Muscle layer of duodenum (tissue), 2 donors: ENCODE data around the gene PSMD5.
"Not testable (repeated sequence)": the region's sequence is repeated elsewhere in the genome, so short reads cannot be mapped to it uniquely, and the experiment has no call there.

Experiments used
- H3K27ac ChIP-seq: one replicate; pipeline ENCODE4 v1.7.0; 2013; ENCODE audit warnings: mild to moderate bottlenecking, low read length
- H3K27me3 ChIP-seq: one replicate; pipeline ENCODE4 v1.7.0; 2013; ENCODE audit warnings: low read depth, mild to moderate bottlenecking, control low read depth, low read length
- H3K36me3 ChIP-seq, 2 donors: one replicate each; pipeline ENCODE4 v1.7.0; 2013; ENCODE audit warnings: low read length in 2 of 2, control low read depth in 1 of 2, mild to moderate bottlenecking in 1 of 2; ENCODE audit not compliant: insufficient read depth in 2 of 2, control insufficient read depth in 1 of 2
- H3K4me1 ChIP-seq, 2 donors: one replicate each; pipeline ENCODE4 v1.7.0; 2013; ENCODE audit warnings: low read length in 2 of 2, mild to moderate bottlenecking in 2 of 2, control low read depth in 1 of 2, moderate library complexity in 1 of 2; ENCODE audit not compliant: insufficient read depth in 2 of 2, control insufficient read depth in 1 of 2
- H3K4me3 ChIP-seq, 2 donors: one replicate each; pipeline ENCODE4 v1.7.0; 2013; ENCODE audit warnings: low read length in 2 of 2, low read depth in 1 of 2, mild to moderate bottlenecking in 1 of 2
- H3K9me3 ChIP-seq, 2 donors: one replicate each; pipeline ENCODE4 v1.7.0; 2013; ENCODE audit warnings: low read length in 2 of 2, control low read depth in 1 of 2, mild to moderate bottlenecking in 1 of 2; ENCODE audit not compliant: control insufficient read depth in 1 of 2
- donor health status: healthy.

The PSMD5 gene

GRCh38 chr9:120832807-120833206, 9.9 kb downstream of the PSMD5 start:
- no peaks in the 10 kb centered on the region for H3K27me3 ChIP-seq
- no peak overlapping the region for H3K4me3 ChIP-seq
- H3K4me1 ChIP-seq = peaks cover 0 to 3% of the 10 kb centered on the region in 2 donors
- no peaks in the 10 kb centered on the region for H3K9me3 ChIP-seq
- no peak overlapping the region for H3K27ac ChIP-seq
- peaks cover 38 to 42% of the 10 kb centered on the region in 2 donors for H3K36me3 ChIP-seq

- no peaks in the 10 kb centered on the region for H3K9me3 ChIP-seq
- H3K4me3 ChIP-seq = no peak overlapping the region
- peaks cover 46 to 57% of the 10 kb centered on the region in 2 donors for H3K36me3 ChIP-seq
- H3K4me1 ChIP-seq = peaks cover 0 to 3% of the 10 kb centered on the region in 2 donors
- no peaks in the 10 kb centered on the region for H3K27me3 ChIP-seq
- no peak overlapping the region for H3K27ac ChIP-seq
Observed at GRCh38 chr9:120830865-120831264, 11.9 kb downstream of the PSMD5 start.

GRCh38 chr9:120830151-120830550, 12.6 kb downstream of the PSMD5 start:
- Histone ChIP-seq H3K9me3 (no peaks in the 10 kb centered on the region), H3K27me3 (no peaks in the 10 kb centered on the region), H3K4me1 (peaks cover 0 to 3% of the 10 kb centered on the region in 2 donors), H3K36me3 (peaks cover 46 to 61% of the 10 kb centered on the region in 2 donors), H3K27ac (no peak overlapping the region), H3K4me3 (no peak overlapping the region)

- H3K27me3 ChIP-seq = no peaks in the 10 kb centered on the region
- H3K36me3 ChIP-seq = peaks cover 50 to 60% of the 10 kb centered on the region in 2 donors
- no peak overlapping the region for H3K4me3 ChIP-seq
- H3K4me1 ChIP-seq = peaks cover 0 to 3% of the 10 kb centered on the region in 2 donors
- H3K27ac ChIP-seq = no peak overlapping the region
- no peaks in the 10 kb centered on the region for H3K9me3 ChIP-seq
Observed at GRCh38 chr9:120829650-120830049, 13.1 kb downstream of the PSMD5 start.

- H3K36me3 ChIP-seq = peaks cover 40 to 71% of the 10 kb centered on the region in 2 donors
- H3K9me3 ChIP-seq = no peaks in the 10 kb centered on the region
- no peak overlapping the region for H3K27ac ChIP-seq
- H3K4me1 ChIP-seq = no peaks in the 10 kb centered on the region
- no peak overlapping the region for H3K4me3 ChIP-seq
- H3K27me3 ChIP-seq = no peaks in the 10 kb centered on the region
Observed at GRCh38 chr9:120820095-120820494, 22.6 kb downstream of the PSMD5 start.

DNA sequence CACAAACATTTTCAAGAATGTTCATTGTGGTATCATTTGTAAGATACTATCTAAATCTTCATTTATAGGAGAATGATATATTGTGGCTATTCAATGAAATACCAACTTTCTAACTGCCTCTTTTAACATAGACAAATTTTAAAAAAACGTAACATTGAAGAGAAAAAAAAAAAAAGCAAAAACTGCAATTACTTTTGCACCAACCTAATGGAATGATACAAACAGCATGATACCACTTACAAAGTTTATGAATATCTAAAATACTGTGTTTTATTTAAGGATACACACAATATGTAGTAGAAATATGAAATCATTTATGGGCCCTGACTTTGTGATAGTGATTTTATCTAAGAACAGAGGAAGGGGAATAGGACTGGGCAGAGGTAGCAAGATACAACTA, 24.1 kb downstream of the PSMD5 start:
- Histone ChIP-seq H3K4me3 (no peak overlapping the region), H3K4me1 (no peaks in the 10 kb centered on the region), H3K27ac (no peak overlapping the region), H3K9me3 (no peaks in the 10 kb centered on the region), H3K27me3 (no peaks in the 10 kb centered on the region), H3K36me3 (peaks cover 37 to 58% of the 10 kb centered on the region in 2 donors)

GRCh38 chr9:120815075-120815474, 27.6 kb downstream of the PSMD5 start:
- Histone ChIP-seq H3K4me1 (no peaks in the 10 kb centered on the region), H3K27me3 (no peaks in the 10 kb centered on the region), H3K27ac (no peak overlapping the region), H3K4me3 (no peak overlapping the region), H3K36me3 (peaks cover 26 to 31% of the 10 kb centered on the region in 2 donors), H3K9me3 (peaks cover 0 to 3% of the 10 kb centered on the region in 2 donors)

DNA sequence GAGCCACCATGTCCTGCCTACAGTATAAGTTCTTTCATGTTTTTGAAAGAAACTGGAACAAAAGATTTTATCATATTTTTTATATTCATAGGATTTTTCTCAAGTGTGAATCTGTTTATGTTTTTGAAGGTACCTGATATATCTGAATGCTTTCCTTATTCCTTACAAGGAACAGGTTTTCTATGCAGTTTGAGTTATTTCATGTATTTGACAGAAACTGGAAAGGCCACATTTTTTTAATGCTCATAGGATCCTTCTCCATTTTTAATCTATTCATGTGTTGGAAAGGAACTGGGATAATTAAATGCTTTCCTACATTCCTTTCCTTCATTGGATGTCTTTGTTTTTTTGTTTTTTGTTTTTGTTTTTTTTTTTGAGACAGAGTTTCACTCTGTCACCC, 33.8 kb downstream of the PSMD5 start:
- Histone ChIP-seq H3K9me3 (peaks cover 6 to 22% of the 10 kb centered on the region in 2 donors), H3K27ac (no peak overlapping the region), H3K36me3 (no peaks in the 10 kb centered on the region), H3K27me3 (no peaks in the 10 kb centered on the region), H3K4me1 (no peaks in the 10 kb centered on the region), H3K4me3 (no peak overlapping the region)

- Histone ChIP-seq H3K9me3 (peaks cover 6 to 22% of the 10 kb centered on the region in 2 donors), H3K4me3 (no peak overlapping the region), H3K4me1 (no peaks in the 10 kb centered on the region), H3K27me3 (no peaks in the 10 kb centered on the region), H3K36me3 (no peaks in the 10 kb centered on the region), H3K27ac (no peak overlapping the region)
Observed at GRCh38 chr9:120807607-120808379, 34.9 kb downstream of the PSMD5 start.

GRCh38 chr9:120804784-120805363, 37.8 kb downstream of the PSMD5 start:
- not testable (repeated sequence) for H3K27ac ChIP-seq, H3K36me3 ChIP-seq, H3K4me1 ChIP-seq, H3K27me3 ChIP-seq, H3K4me3 ChIP-seq
- peaks cover 6 to 19% of the 10 kb centered on the region in 2 donors for H3K9me3 ChIP-seq

GRCh38 chr9:120801441-120801840, 41.3 kb downstream of the PSMD5 start:
- H3K4me3 ChIP-seq = no peak overlapping the region
- H3K9me3 ChIP-seq = peaks cover 0 to 4% of the 10 kb centered on the region in 2 donors
- H3K27me3 ChIP-seq = no peaks in the 10 kb centered on the region
- H3K36me3 ChIP-seq = no peaks in the 10 kb centered on the region
- no peaks in the 10 kb centered on the region for H3K4me1 ChIP-seq
- no peak overlapping the region for H3K27ac ChIP-seq
